Motor neuron (in vitro differentiated cells): ENCODE data around the gene NGLY1. TPM values are rescaled to one million over a fixed set of nuclear protein-coding genes. Genes with fewer than 3 reads are reported as not detected.
A peak's percentile ranks its signal among the peaks of the same experiment; 100 is the strongest.

Experiments used
- ATAC-seq, 8 experiments: fragments of 200-7000 bp; cut with Tn5 transposase; replicated peaks in 6 of 8; 2 replicates each; pipeline ENCODE4 v1.8.0; 2021; ENCODE audit warnings: mild to moderate bottlenecking in 8 of 8, moderate library complexity in 8 of 8
- H3K27ac ChIP-seq, 2 donors: fragments of 250-450 bp; sonication (Bioruptor Pico); 2 replicates each; pipeline ENCODE4 v1.9.0; 2021; ENCODE audit warnings: antibody characterized with exemption in 2 of 2, mild to moderate bottlenecking in 2 of 2, moderate library complexity in 1 of 2
- H3K4me1 ChIP-seq, 2 donors: fragments of 250-450 bp; sonication (Bioruptor Pico); replicated peaks in 1 of 2; 2 replicates each; pipeline ENCODE4 v1.6.1; 2021; ENCODE audit warnings: antibody characterized with exemption in 2 of 2, mild to moderate bottlenecking in 2 of 2, moderate library complexity in 1 of 2
- H3K4me3 ChIP-seq, 5 donors: fragments of 250-450 bp; sonication (Bioruptor Pico); 2 replicates each; pipeline ENCODE4 v1.9.0; 2021; ENCODE audit warnings: antibody characterized with exemption in 5 of 5, mild to moderate bottlenecking in 5 of 5, moderate library complexity in 4 of 5
- WGBS, 10 experiments: fragments of 450-650 bp; shearing (Covaris generic); methylation state at CpG; one replicate each; pipeline ENCODE4 v1.0.0; 2022; 5-methylcytosine and 5-hydroxymethylcytosine counted together
- in situ Hi-C, 9 experiments: fragments of 400-800 bp; cut with MboI; loops; one replicate each; pipeline ENCODE4 v1.15.0; 2021; ENCODE audit warnings: low sequenced_read_pairs in 9 of 9, low pct_unique_long_range_greater_than_20kb in 2 of 9; ENCODE audit not compliant: unreplicated experiment in 9 of 9
- total RNA-seq, 8 experiments: library from RNA; unstranded; fragments of 300-600 nt; gene quantifications; 2 replicates each; pipeline versions ENCODE4 v1.2.3 to v1.2.4, GENCODE V29; 2022

NGLY1 gene, protein sequence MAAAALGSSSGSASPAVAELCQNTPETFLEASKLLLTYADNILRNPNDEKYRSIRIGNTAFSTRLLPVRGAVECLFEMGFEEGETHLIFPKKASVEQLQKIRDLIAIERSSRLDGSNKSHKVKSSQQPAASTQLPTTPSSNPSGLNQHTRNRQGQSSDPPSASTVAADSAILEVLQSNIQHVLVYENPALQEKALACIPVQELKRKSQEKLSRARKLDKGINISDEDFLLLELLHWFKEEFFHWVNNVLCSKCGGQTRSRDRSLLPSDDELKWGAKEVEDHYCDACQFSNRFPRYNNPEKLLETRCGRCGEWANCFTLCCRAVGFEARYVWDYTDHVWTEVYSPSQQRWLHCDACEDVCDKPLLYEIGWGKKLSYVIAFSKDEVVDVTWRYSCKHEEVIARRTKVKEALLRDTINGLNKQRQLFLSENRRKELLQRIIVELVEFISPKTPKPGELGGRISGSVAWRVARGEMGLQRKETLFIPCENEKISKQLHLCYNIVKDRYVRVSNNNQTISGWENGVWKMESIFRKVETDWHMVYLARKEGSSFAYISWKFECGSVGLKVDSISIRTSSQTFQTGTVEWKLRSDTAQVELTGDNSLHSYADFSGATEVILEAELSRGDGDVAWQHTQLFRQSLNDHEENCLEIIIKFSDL
- total RNA-seq = 100 to 1,000 TPM in 1 of 8 experiments, 10 to 100 TPM in 7; 21.1 to 102 (median 25.7) TPM

DNA sequence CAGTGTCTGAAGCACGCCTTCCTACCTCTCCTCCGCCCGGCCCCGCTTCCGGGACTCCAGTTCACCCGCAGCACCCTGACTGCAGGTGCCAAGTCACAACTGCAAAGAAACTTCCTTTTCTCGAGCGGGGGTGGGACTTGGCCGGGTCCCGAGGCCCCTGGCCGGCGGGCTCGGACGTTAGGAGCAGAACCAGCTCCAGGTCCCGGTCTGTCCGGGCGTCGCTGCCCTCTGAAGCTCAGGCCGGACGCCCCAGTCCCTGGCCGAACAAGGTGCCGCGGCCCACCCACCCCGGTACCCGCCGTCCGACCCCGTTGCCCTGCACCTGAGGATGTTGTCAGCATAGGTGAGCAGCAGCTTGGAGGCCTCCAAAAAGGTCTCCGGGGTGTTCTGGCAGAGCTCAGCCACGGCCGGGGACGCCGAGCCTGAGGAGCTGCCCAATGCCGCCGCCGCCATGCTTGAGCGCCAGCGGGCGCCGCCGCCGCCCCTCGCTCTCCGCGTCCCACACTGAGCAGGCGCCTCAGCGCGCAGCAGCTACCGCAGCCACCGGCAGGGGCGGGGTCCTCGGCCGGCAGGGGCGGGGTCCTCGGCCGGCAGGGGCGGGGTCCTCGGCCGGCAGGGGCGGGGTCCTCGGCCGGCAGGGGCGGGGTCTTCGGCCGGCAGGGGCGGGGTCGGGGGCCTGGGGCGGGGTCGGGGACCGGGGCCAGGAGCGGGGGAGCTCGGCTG lies at the start of gene NGLY1:
NGLY1 (minus strand) TSS at position 506 of the 723 bp plus-strand sequence; CDS start at position 453, 53 bp downstream.
- Histone ChIP-seq H3K4me1 (peaks cover 17 to 19% of the 10 kb centered on the region in 2 donors), H3K4me3 (peak within 1 kb of the TSS; percentile 72 to 84 (median 78)), H3K27ac (peak within 1 kb of the TSS; percentile 31 to 75)
- in situ Hi-C loops = no loop called here
- ATAC-seq = peak; percentile 89 to 95 (median 94)
- 0% methylated on average over 2 to 5 of the region's 72 CpGs; no CpG with 5 or more reads in 5 of the 10 experiments for WGBS, 10 experiments

DNA sequence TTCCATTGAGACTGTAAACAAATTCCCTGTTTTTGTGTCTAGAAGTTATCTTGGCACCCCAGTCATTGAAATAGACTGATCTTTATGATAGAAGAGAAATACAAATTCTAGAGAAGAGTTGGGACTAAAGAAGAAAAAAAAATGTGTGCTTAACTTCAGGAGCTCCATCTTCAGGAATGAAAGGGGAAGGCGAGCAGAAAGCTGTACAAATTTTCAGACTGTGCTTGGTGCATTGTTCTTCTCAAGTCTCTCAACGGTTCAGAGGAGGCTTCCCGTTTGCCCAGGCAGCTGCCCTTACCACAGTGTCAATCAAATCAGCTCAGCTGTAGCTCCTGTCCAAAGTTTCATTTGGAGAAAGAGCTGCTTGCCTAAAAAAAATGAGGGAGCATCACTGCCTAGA lies 48.3 kb upstream of the NGLY1 start:
- H3K27ac ChIP-seq = no peak overlapping the region
- no peak overlapping the region for H3K4me3 ChIP-seq
- in situ Hi-C loops = loop anchor here in 2 of 9 experiments (25.0 kb wide), 2 partner anchors 169 to 194 kb away; partner anchors contain the start of gene TOP2B (in 1 of the 2)
- WGBS, 10 experiments = 3 to 46% (median 15%) methylated on average over 1 to 3 of the region's 3 CpGs; no CpG with 5 or more reads in 2 of the 10 experiments
- peak in 3 of 8 experiments; percentile 62 to 74 (median 66) for ATAC-seq
- H3K4me1 ChIP-seq = no peaks in the 10 kb centered on the region

DNA sequence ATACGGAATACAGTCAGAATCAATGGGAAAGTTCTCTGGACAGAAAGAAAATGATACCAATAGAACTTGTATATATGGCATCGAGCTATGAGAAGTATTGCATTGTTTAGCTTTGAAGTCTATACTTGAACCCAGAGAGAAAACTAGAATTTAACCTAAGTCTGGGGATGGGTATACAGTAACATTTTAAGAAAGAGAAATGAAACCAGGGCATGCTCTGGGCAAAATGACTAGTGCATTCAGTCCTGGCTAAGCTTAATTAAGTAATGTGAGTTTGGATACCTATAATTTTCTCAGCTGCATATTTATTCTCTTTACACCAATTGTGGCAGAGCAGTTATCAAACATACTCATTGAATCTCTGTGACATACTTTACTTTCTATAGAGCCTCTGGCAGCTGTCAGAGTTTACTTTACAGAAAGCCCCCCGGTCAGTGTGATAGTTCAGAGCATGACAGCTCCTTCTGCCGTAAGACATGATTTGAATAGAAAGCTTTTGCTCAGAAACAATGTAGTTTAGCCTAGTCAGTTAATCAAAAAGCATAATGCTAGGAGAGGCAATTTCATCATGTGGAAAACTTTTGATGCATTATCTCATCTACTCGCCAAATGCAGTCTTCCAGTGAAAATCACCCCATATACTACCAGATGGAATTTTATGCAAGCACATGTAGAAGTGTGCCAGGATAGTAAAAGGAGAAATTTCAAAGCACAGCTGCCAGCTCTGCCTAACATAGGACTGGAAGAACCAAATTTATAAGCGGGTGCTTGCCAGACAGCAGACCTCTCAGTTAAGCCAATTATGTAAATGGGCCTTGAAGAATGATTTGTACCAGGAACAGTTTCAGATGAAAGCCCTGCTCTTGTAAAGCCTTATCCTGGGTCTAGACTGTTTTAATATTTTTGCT lies 47.4 kb upstream of the NGLY1 start:
- in situ Hi-C loops = loop anchor here in 2 of 9 experiments (25.0 kb wide), 2 partner anchors 168 to 193 kb away; partner anchors contain the start of gene TOP2B (in 1 of the 2)
- peak in 7 of 8 experiments; percentile 19 to 57 (median 37) for ATAC-seq

DNA sequence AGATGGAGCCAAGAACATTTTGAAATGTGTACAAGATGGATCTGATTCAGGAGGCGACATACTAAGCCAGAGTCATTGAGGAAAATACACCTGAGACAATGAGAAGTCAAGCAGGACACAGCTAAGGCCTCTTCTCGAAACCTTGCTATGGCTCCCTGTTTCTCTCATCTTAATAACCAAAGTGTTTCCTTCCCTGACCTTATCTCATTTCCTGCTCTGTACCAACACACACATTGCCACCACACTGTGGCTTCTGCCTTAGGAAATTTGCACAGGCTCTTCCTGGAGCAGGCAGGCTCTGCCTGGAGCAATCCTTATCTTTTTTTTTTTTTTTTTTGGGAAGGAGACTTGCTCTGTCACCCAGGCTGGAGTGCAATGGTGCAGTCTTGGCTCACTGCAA lies 43.3 kb upstream of the NGLY1 start:
- no peak overlapping the region for H3K27ac ChIP-seq
- no peak overlapping the region for H3K4me3 ChIP-seq
- whole genome bisulfite sequencing, 10 experiments = 20 to 100% (median 85%) methylated on average over 1 to 2 of the region's 2 CpGs; no CpG with 5 or more reads in 2 of the 10 experiments
- in situ Hi-C loops = loop anchor here in 2 of 9 experiments (25.0 kb wide), 2 partner anchors 164 to 189 kb away; partner anchors contain the start of gene TOP2B (in 1 of the 2)
- no peaks in the 10 kb centered on the region for H3K4me1 ChIP-seq
- no peak for ATAC-seq

More for the DNA sequence above, 47.4 kb upstream of the NGLY1 start:
- WGBS, 10 experiments = 28 to 76% (median 52%) methylated on average over 3 to 6 of the region's 6 CpGs; no CpG with 5 or more reads in 1 of the 10 experiments
- H3K27ac ChIP-seq = no peak overlapping the region
- H3K4me1 ChIP-seq = no peaks in the 10 kb centered on the region
- no peak overlapping the region for H3K4me3 ChIP-seq

DNA sequence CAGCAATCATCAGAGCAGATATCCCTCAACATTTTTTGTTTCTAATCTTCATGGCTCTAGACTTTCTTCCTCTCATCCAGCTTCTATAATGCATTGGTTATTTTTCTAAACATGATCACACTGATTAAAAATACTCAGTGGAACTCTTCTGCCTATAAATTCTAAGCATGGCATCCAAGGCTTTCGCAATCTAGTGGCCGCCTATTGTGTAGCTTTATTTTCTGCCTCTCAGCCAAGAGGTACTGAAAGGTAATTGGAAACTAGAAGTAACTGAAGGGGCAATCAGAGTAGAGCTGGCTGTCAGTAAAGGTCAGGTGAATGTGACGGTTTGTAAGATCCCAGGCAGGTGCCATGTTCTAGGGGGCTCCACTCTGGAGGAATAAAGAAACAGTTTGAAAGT lies 40.1 kb upstream of the NGLY1 start:
- 90 to 100% (median 93%) methylated on average over 2 to 3 of the region's 3 CpGs; no CpG with 5 or more reads in 2 of the 10 experiments for WGBS, 10 experiments
- Histone ChIP-seq H3K4me1 (peaks cover 7 to 8% of the 10 kb centered on the region in 2 donors), H3K4me3 (no peak overlapping the region), H3K27ac (no peak overlapping the region)
- in situ Hi-C loops = no loop called here
- no peak for ATAC-seq

DNA sequence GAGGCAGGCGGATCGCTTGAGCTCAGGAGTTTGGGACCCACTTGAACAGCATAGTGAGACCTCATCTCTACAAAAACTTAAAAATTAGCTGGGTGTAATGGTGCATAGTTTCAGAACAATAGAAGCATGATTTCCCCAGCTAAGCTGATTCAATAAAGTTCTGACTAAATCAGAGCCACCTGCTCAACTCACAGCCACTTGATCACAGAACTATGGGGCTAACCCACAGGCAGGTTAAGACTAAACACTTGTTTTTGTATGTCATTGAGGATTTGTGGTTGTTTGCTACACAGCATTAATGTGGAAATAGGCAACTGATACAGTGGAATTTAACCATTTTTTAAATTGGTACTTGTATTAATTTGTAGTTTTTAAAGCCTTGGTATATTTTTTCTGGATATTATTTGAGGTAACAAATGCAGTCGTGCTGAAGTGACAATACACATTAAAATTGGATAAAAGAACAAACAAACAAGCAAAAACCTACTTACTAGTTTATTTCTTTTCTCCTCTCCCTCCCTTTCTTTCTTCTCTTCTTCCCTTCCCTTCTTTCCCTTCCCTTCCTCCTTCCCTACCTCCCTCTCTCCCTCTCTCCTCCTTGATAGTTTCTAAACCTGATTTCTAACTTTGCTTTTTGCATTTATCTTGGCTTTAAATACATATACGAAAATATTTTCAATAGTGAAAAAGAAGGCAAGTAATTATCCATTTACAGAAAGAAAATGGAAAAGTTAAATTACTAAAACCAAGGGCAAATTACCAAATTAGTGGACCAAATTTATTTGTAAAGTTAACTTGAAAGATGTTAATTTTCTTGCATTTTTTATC lies 38.7 kb upstream of the NGLY1 start:
- WGBS, 10 experiments = 11 to 89% (median 67%) methylated on average over 2 to 4 of the region's 4 CpGs
- Histone ChIP-seq H3K4me3 (no peak overlapping the region), H3K4me1 (peaks cover 7 to 8% of the 10 kb centered on the region in 2 donors), H3K27ac (no peak overlapping the region)
- in situ Hi-C loops = no loop called here
- ATAC-seq = no peak

DNA sequence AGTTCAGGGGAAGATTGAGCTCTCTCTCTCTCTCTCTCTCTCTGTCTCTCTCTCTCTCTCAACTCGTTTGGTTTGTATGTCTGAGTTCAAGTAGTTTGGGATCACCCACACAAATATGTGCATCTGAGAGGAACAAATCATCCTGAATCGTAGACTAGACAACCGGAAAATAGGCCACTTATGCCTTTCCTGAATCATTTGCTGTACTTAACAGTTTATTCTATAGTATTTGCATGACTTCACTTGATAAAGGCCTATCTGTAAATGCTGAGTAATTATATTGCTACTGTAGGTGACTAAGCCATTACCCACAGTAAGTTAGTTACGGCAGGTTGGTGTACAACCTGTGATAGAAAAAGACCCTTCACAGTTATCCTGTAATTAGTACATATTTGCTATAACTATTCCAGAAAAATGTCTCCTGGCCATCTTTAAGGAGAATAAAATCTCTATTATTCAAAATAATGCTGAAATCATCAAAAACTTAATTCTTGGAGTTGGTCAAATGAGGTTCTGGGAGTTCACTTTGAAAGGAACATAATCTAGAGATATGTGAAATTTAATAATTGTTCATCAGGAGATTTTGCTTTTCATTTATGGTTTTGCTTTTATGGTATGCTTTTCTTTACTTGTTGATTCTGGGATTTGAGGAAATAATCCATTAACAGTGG lies 37.7 kb upstream of the NGLY1 start:
- in situ Hi-C loops = no loop called here
- peaks cover 11 to 12% of the 10 kb centered on the region in 2 donors for H3K4me1 ChIP-seq
- no peak overlapping the region for H3K4me3 ChIP-seq
- WGBS, 10 experiments = 3 to 100% (median 80%) methylated on average over 1 to 4 of the region's 4 CpGs; no CpG with 5 or more reads in 3 of the 10 experiments
- peak in 1 of 8 experiments; percentile 17 for ATAC-seq
- H3K27ac ChIP-seq = peak overlapping the region; percentile 2 to 71

DNA sequence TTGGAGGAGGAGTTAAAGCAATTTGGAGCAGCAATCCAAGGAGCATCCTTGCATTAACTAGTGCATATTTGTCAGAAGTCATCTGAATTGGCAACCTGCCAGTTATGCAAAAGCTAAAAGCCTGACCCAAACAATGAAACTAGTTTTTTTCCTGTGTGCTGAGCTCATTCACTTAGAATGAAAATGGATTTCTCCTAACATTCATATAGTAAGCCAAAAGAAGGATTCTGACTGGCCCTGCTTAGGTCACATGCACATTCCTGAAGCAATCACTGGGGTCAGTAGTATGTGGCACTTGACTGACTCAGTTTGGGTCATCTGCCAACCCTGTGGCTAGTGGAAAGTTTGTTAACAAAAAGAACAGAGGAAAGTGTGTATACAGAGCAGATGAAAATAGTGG lies 37.1 kb upstream of the NGLY1 start:
- H3K4me1 ChIP-seq = peaks cover 11 to 12% of the 10 kb centered on the region in 2 donors
- H3K27ac ChIP-seq = peak overlapping the region; percentile 2 to 71
- peak; percentile 96 to 99 (median 98) for ATAC-seq
- H3K4me3 ChIP-seq = no peak overlapping the region
- in situ Hi-C loops = no loop called here

DNA sequence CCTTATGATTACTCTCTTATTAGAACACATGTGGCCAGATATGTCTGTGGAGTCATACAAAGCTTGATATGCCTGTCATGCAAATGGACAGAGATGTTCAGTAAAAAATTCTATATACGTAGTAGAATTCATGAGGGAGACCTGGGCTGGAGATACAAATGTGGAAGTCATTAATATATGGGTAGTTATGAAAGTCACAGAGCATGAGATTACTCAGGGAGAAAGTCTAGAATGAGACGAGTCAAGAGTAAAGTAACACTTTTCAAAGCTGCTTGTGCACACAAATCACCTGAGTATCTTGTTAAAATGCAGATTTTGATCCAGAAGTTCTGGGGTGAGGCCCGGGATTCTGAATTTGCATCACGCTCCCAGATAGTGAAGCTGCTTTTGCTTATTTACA lies 35.1 kb upstream of the NGLY1 start:
- WGBS, 10 experiments = 20 to 96% (median 92%) methylated on average over 2 to 4 of the region's 4 CpGs
- no peak for ATAC-seq
- peaks cover 11 to 12% of the 10 kb centered on the region in 2 donors for H3K4me1 ChIP-seq
- H3K27ac ChIP-seq = no peak overlapping the region
- H3K4me3 ChIP-seq = no peak overlapping the region
- in situ Hi-C loops = no loop called here

DNA sequence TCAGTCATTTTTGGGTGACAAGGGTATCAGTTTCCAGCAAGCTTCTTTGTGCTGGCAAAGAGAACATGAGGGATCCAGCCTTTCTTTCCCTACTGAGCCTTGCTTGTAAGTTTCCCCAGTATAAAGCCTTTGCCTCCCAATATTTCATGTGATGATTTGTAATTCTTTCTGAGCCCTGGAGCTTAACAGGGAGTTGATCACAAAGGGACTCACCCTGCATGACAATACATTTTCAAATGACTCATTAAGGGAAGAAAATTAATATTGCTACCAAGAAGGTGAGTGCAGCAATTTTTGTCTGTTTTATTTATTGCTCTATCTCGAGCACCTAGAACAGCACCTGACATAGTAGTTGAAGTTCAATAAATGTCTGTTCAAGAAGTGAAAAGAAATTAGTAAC lies 34.4 kb upstream of the NGLY1 start:
- 20 to 85% (median 65%) methylated on average over 1 of the region's 1 CpG; no CpG with 5 or more reads in 4 of the 10 experiments for WGBS, 10 experiments
- Histone ChIP-seq H3K4me3 (no peak overlapping the region), H3K4me1 (peaks cover 11 to 12% of the 10 kb centered on the region in 2 donors), H3K27ac (no peak overlapping the region)
- no peak for ATAC-seq
- in situ Hi-C loops = no loop called here

DNA sequence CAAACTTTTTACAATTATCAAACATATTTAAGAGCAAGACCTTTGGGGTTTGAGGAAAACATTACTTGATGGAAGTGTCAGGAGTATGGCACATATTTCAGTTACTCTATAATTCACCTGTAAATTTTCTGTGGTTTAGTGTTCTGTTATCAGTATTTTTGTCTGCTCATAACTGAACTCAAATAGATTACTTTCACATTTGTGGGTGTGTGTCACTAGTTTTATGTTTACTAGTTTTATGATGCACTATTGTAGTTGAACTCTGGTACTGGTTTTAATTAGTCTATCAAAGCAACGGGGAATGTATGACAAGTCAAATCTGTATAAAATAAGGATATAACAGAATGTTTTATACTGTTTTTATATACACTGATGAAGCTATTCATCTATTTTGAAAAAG lies 33.9 kb upstream of the NGLY1 start:
- Histone ChIP-seq H3K4me3 (no peak overlapping the region), H3K27ac (no peak overlapping the region), H3K4me1 (peaks cover 11 to 12% of the 10 kb centered on the region in 2 donors)
- ATAC-seq = no peak
- in situ Hi-C loops = no loop called here
- 0 to 100% (median 42%) methylated on average over 1 of the region's 1 CpG; no CpG with 5 or more reads in 2 of the 10 experiments for WGBS, 10 experiments
